ENCODE results near the gene AGPAT3. TPM values are rescaled to one million over a fixed set of nuclear protein-coding genes. Genes with fewer than 3 reads are reported as not detected.

Gene AGPAT3
- total and polyA plus RNA-seq, 8 donors = 13.6 to 49.6 (median 31.4) TPM

- no peak for ATAC-seq
- no peak for TF ChIP-seq CTCF (IDR thresholded peaks at IDR 0.05)
- 85% methylated on average over 12 of the region's 12 CpGs for WGBS, 2 donors
- Histone ChIP-seq H3K4me3 (no peak overlapping the region), H3K36me3 (no peaks in the 10 kb centered on the region), H3K4me1 (peaks cover 0 to 3% (median under 1%) of the 10 kb centered on the region in 3 donors), H3K27ac (no peak overlapping the region), H3K27me3 (no peaks in the 10 kb centered on the region), H3K9me3 (no peaks in the 10 kb centered on the region)
- no peak for FAIRE-seq
- DNase-seq = no peak
- intact Hi-C loops (cut with DNase I) = no loop called here
Observed at GRCh38 chr21:43874085-43874805, 9.2 kb downstream of the AGPAT3 start.

- Histone ChIP-seq H3K27me3 (no peaks in the 10 kb centered on the region), H3K4me3 (no peak overlapping the region), H3K27ac (no peak overlapping the region), H3K4me1 (peaks cover 0 to 12% (median 4%) of the 10 kb centered on the region in 3 donors), H3K9me3 (no peaks in the 10 kb centered on the region), H3K36me3 (no peaks in the 10 kb centered on the region)
- TF ChIP-seq CTCF (IDR thresholded peaks at IDR 0.05) = no peak
- intact Hi-C loops (cut with DNase I) = no loop called here
- ATAC-seq (no peak), DNase-seq (no peak), FAIRE-seq (no peak)
- 92 to 95% methylated on average over 5 of the region's 5 CpGs for WGBS, 2 donors
Observed at GRCh38 chr21:43876605-43877004, 11.6 kb downstream of the AGPAT3 start.

GRCh38 chr21:43877936-43878575 lies 13.0 kb downstream of the AGPAT3 start:
- ATAC-seq = no peak
- DNase-seq = peak in 1 of 6 donors; percentile 39
- no peaks in the 10 kb centered on the region for H3K9me3 ChIP-seq
- no peak overlapping the region for H3K27ac ChIP-seq
- no peaks in the 10 kb centered on the region for H3K36me3 ChIP-seq
- intact Hi-C loops (cut with DNase I) = no loop called here
- no peaks in the 10 kb centered on the region for H3K27me3 ChIP-seq
- WGBS, 2 donors = 92 to 93% methylated on average over 25 of the region's 25 CpGs
- H3K4me1 ChIP-seq = peaks cover 0 to 12% (median 4%) of the 10 kb centered on the region in 3 donors
- no peak for TF ChIP-seq CTCF (IDR thresholded peaks at IDR 0.05)
- FAIRE-seq = no peak
- H3K4me3 ChIP-seq = no peak overlapping the region

GRCh38 chr21:43879348-43880110 lies 14.5 kb downstream of the AGPAT3 start:
- 88 to 90% methylated on average over 25 of the region's 25 CpGs for WGBS, 2 donors
- Histone ChIP-seq H3K27ac (no peak overlapping the region), H3K36me3 (no peaks in the 10 kb centered on the region), H3K4me1 (peaks cover 0 to 15% (median 4%) of the 10 kb centered on the region in 3 donors), H3K4me3 (no peak overlapping the region), H3K27me3 (no peaks in the 10 kb centered on the region), H3K9me3 (no peaks in the 10 kb centered on the region)
- DNase-seq (peak in 1 of 6 donors; percentile 36), ATAC-seq (no peak), FAIRE-seq (no peak)
- intact Hi-C loops (cut with DNase I) = no loop called here
- TF ChIP-seq CTCF (IDR thresholded peaks at IDR 0.05) = no peak

All from pancreas (tissue), 10 donors.